Frontal cortex (tissue), 4 donors: ENCODE results near the gene IL21. TPM values are rescaled to one million over a fixed set of nuclear protein-coding genes. Genes with fewer than 3 reads are reported as not detected.
"Not testable (repeated sequence)": the region's sequence is repeated elsewhere in the genome, so short reads cannot be mapped to it uniquely, and the experiment has no call there.

Source experiments
- DNase-seq, 2 donors: peaks; one replicate each; pipeline ENCODE4 v3.0.0; 2012; ENCODE audit warnings: low spot score in 2 of 2
- FAIRE-seq: peaks from 2 replicates; lab custom pipeline; 2012; peaks lifted over from hg19 to GRCh38; lab: Jason Lieb, UNC
- total RNA-seq: library from RNA; depleted of rRNA; stranded (reverse); fragments of >200 nt; gene quantifications from one replicate; pipeline ENCODE4 v1.2.3, GENCODE V29; 2014
- donor health status: control.
- donor health status: control.
- donor health status: control.

The IL21 gene
- total RNA-seq, 1 donor from 2014 or later, result not detected

DNA sequence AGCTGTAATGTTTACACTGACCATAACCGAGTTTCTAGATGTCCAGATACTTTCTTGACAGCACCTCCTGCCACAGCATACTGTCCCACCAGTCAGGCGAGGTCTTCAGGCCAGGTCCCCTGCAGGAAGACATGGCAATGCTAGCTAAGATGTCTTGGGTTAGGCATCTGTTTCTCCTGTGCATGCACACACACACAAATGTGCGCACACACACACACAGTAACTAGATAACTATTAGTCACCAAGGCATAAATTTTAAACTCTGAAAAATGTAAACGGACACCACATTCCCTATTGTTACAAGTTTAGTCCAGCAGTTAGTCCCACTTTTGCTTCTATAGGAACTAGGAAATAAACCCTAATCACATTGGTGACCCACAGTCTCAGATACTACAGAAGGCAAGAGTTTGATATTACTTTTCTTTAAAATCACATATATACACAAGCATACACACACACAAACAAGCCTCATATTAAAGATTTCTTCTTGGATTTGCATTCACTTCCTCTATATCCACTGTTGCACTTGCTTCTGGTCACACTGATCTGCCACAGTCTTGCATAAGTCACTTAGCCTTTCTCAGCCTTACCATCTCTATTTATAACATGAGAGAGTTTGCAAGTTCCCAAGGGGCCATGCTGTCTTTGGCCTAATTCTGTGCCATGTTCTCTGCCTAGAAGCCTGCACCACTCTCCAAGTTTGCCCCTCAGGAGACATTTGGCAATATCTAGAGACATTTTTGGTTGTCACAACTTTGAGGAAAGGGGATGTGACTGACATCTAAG, 32.2 kb downstream of the IL21 start:
- DNase-seq, result no peak
- FAIRE-seq, result no peak

DNA sequence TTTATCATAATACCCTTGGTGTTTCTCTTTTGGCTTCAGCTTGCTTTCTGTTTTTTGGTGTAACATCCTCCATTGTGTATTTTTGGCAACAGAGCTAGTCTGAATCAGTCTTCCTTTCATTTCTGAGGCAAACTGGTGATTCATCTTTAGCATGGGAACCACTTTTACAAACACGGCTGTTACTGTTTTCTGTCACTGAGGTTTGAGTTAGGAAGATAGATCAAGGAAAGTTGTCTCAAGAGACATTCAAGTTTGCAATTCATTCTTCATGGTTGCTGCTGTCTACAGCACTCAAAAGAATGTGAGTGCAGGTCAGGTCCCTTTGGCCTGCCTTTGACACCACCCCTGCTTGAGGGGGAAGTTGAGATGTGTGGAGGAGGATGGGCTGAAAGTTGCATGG, 36.3 kb downstream of the IL21 start:
- FAIRE-seq, result peak; percentile 92

GRCh38 chr4:122583906-122584305, 37.0 kb downstream of the IL21 start:
- no peak for FAIRE-seq

More for the DNA sequence above, 36.3 kb downstream of the IL21 start:
- peak in 1 of 2 donors; percentile 36 for DNase-seq

DNA sequence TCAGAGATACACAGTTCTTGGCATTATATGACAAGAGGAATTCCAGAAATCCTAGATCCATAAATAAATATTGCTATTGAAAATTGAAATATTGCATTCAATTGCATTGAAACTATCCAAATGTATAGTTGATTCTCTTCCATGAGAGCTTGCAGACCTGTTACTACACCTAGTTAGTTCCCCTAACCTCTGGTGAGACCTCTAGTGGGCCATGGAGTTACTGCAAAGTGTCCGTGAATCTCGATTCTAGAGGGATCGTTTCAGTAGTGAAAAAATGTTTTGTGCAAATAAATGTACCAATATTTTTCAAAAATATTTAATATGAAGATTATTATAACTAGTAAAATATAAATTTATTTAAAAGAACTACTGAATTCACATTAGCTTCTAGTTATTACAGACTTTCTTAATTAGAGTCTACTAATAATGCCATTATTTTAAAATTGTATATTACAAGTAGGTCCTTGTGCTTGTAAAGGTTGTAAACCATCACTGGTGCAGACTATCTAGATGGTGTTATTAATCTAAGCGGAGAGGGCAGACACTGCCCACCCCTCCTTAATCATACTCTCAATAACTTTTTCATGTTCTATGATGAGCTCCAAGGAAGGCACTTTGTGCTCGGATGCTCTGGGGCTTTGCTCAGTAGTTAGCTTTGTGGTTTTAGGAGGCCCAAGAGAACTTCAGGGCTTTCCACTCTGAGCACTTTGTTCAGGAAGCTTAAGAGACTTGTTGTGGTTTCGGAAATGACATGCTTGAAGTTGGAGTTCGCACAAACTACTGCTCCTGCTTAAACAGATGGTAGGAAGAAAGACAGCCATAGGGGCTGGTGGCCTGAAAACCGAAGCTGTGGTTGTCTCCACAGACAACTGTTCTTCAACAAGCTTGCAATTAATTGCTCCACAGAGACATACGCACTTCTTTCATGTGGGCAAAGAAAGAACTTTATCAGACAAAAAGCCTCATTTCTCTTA, 42.8 kb downstream of the IL21 start:
- DNase-seq (peak in 1 of 2 donors; percentile 21), FAIRE-seq (peak; percentile 80)

More at GRCh38 chr4:122583906-122584305, 37.0 kb downstream of the IL21 start:
- DNase-seq, result no peak

- FAIRE-seq (no peak), DNase-seq (no peak)
Observed at GRCh38 chr4:122577189-122577553, 43.7 kb downstream of the IL21 start.

- DNase-seq (peak; percentile 24 to 43), FAIRE-seq (peak; percentile 95)
Observed at GRCh38 chr4:122576261-122577188, 44.3 kb downstream of the IL21 start.

DNA sequence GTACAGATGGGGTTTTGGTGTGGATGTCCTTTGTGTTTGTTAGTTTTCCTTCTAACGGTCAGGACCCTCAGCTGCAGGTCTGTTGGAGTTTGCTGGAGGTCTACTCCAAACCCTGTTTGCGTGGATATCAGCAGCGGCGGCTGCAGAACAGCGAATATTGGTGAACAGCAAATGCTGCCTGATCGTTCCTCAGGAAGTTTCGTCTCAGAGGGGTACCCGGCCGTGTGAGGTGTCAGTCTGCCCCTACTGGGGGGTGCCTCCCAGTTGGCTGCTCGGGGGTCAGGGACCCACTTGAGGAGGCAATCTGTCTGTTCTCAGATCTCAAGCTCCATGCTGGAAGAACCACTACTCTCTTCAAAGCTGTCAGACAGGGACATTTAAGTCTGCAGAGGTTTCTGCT, 46.5 kb downstream of the IL21 start:
- not testable (repeated sequence) for DNase-seq, FAIRE-seq

DNA sequence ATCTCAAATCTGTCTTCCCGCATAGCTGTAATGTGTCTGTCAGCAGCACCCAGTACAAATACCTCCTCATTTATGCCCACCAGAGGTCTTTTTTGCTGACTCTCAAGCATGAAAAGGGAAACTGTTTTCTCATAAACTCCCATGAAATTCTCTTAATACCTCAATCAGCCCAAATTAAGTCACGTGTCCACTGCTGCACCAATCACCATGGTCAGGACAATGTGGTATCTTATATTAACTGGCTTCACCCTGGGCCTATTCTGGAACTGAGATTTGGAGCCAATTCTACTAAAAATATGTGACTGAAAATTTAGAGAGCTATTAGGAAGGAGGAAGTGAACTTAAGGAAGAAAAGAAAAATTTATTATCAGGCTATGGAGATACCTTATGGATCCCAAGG, 58.4 kb downstream of the IL21 start:
- no peak for FAIRE-seq

More for the DNA sequence above, 58.4 kb downstream of the IL21 start:
- no peak for DNase-seq

Other genes starting within 250 kb of the IL21 start
- gene ADAD1, start 242.1 kb downstream of the IL21 start, total RNA-seq, result under 0.01 TPM
- gene IL2, start 164.3 kb downstream of the IL21 start, total RNA-seq, result not detected
- 16.3 TPM for gene BBS12, start 111.6 kb upstream of the IL21 start, total RNA-seq
- gene FGF2, start 205.8 kb upstream of the IL21 start, total RNA-seq, result 12.2 TPM